ENCODE data around the gene KSR2.

KSR2 gene

DNA sequence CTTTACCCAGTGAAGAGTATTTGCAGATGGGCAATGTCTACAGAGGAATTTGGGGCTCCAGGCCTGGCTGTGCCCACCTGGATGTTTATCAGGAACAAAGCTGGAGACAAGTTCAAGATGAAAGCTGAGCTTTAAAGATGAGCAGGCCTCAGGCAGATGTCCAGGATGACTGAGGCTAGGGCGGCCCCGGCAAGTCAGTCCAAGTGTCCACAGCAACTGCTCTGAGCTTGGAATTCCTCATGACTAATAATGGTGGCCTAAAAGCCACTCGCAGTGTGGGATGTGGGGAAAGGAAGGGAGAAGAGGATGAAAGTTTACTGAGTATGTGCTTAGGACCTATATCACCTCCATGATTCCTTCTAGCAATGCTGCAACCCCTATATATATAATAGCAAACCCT lies 479.1 kb downstream of the KSR2 start:
- no peak overlapping the region for H3K4me3 ChIP-seq (ENCODE audit: low read length)
- TF ChIP-seq, protein P1, sequence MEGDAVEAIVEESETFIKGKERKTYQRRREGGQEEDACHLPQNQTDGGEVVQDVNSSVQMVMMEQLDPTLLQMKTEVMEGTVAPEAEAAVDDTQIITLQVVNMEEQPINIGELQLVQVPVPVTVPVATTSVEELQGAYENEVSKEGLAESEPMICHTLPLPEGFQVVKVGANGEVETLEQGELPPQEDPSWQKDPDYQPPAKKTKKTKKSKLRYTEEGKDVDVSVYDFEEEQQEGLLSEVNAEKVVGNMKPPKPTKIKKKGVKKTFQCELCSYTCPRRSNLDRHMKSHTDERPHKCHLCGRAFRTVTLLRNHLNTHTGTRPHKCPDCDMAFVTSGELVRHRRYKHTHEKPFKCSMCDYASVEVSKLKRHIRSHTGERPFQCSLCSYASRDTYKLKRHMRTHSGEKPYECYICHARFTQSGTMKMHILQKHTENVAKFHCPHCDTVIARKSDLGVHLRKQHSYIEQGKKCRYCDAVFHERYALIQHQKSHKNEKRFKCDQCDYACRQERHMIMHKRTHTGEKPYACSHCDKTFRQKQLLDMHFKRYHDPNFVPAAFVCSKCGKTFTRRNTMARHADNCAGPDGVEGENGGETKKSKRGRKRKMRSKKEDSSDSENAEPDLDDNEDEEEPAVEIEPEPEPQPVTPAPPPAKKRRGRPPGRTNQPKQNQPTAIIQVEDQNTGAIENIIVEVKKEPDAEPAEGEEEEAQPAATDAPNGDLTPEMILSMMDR (conservative IDR thresholded peaks at IDR 0.05; ENCODE audit: low read length) = no peak
- DNase-seq (ENCODE audit: low read depth) = peak; percentile 53

DNA sequence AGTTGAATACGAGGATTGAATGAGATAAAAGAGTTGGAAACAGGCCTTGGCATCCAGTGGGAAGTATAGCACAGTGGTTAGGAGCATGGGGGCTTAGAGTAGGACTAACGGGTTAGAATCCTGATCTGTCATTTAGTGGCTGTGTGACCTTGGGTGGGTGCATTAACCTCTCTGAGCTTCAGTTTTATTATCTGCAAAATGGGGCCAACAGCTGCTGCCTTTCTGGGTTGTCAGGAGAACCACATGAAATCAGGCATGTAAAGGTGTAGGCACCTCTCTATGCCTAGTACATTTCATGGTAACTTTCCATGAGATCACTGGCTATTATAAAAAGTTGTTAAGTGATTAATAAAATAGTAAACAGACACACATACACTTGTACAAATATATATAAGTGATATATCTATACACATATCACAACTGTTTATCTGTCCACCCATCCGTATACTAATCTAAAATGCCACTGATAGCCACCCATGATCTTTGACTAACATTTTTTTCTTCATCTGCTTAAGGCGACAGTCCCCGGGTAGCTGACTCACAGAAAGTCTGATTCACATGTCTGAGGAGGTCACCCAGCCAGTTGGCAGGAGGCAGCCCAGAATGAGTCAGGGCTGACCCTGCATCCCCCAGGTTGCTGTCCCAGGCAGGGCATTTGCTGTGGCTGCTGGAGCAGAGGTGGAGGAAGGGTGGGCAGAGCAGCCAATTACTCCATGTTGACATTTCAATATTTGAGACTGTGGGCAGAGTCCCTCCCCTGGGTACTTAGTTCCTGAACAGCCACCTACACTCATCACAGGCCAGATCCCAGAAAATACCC lies 481.7 kb downstream of the KSR2 start:
- TF ChIP-seq, protein P1 (conservative IDR thresholded peaks at IDR 0.05; ENCODE audit: low read length) = no peak
- peak; percentile 55 for DNase-seq (ENCODE audit: low read depth)
- no peak overlapping the region for H3K4me3 ChIP-seq (ENCODE audit: low read length)

DNA sequence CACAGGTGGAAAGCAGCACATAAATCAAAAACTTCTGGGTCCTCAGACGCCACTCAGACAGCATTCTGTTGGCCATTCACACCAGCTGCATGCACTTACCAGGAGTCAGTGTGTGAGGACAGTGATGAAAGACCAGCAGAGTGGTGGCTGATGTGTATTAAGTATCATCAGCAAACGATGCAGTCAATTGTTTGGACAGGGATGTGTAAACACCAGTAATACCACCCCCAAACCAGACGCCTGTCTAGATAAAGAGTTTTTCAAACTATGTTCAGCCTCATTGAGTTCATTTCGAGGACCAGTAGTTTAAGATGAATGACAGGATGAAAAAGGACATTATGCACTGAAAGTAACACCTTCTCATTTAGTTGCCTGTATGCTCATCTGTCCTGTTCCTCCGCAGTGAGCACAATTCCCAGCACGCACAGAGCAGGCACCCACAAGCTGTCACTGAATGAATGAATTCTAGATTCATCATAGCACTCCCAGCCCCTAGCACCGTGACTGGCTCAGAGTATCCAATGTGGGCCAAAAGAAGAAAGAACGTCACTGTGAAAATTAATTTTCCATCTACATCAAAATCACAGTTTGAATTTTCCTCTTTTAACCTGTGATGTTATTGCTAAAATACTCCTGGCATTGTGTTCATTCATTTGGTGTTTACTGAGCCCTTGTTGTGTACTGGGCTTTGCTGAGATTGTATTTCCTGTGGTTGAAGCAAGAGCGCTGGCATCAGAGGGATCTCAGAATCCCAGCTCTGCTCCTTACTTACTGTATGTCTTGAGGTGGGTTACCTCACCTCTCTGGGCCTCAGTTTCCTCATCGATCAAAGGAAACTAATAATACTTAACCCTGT lies 482.6 kb downstream of the KSR2 start:
- DNase-seq (ENCODE audit: low read depth) = no peak
- TF ChIP-seq, protein P1 (conservative IDR thresholded peaks at IDR 0.05; ENCODE audit: low read length) = no peak
- no peak overlapping the region for H3K4me3 ChIP-seq (ENCODE audit: low read length)

DNA sequence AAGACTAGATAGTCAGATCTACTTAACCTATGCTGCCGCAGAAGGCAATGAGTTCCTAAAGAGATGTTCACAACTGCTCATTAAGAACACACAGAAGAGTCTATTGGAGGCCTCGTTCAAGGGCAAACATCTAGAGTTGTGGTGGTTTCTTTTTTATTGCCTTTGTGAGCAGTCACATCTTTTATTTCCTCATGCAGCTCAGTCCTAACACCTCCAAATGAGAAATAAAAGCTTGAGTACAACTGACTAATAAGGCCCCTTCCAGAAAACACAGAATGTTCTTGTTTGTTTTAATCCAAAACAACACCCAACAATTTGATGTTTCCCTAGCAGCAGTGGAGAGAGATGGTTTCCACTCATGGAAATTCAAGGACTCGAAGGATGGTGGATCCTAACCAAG lies 483.9 kb downstream of the KSR2 start:
- DNase-seq (ENCODE audit: low read depth) = no peak
- H3K4me3 ChIP-seq (ENCODE audit: low read length) = no peak overlapping the region
- TF ChIP-seq, protein P1 (conservative IDR thresholded peaks at IDR 0.05; ENCODE audit: low read length) = no peak

DNA sequence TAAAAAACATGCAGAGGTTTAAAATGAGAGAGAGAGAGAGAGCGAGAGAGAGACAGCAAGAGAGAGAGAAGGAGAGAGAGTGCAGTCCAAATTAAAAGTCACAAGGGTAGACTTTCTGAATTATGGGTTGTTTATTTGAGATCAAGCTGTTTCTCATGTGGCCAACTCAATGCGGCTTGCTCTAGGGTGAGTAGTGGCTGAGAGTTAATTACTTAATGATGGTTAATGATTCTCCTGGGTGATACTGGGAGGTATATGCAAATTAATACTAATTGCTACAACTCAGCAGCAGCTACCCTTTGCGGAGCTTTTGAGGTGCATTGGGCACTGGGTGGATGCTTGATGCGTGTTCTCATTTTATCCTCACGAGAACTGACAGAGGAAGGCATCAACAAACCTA lies 485.3 kb downstream of the KSR2 start:
- DNase-seq (ENCODE audit: low read depth) = no peak
- TF ChIP-seq, protein P1 (conservative IDR thresholded peaks at IDR 0.05; ENCODE audit: low read length) = no peak
- no peak overlapping the region for H3K4me3 ChIP-seq (ENCODE audit: low read length)

DNA sequence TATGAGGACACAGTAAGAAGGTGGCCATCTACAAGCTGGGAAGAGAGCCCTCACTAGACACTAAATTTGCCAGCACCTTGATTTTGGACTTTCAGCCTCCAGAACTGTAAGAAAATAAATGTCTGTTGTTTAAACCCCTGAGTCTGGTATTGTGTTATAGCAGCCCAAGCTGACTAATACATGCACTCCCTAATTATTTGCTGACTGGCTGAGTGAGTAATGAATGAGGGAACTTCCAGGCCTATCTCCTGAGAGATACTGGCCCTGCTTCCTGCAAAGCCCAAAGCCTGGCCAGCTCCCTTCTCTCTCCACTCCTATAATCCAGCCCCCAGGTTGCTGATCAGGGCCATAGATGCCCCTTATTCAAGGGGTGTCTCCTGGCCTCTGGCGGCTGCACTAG lies 487.3 kb downstream of the KSR2 start:
- TF ChIP-seq, protein P1 (conservative IDR thresholded peaks at IDR 0.05; ENCODE audit: low read length) = no peak
- H3K4me3 ChIP-seq (ENCODE audit: low read length) = no peak overlapping the region
- DNase-seq (ENCODE audit: low read depth) = no peak
